PFSK-1 (cell line): ENCODE measurements around the gene LRRC26.

Experiments used
- FOXP2 ChIP-seq: optimal IDR thresholded peaks from 2 replicates; pipeline ENCODE3; 2011; ENCODE audit warnings: borderline replicate concordance, control low read depth, inconsistent platforms; ENCODE audit not compliant: insufficient read depth; ENCODE audit errors: extremely low read length, extremely low read depth
- POLR2AphosphoS5 ChIP-seq: IDR thresholded peaks from 2 replicates; pipeline ENCODE4 v1.6.1; 2012; ENCODE audit warnings: low read depth, mild to moderate bottlenecking, control low read depth, low read length, moderate library complexity
- SIN3A ChIP-seq: IDR thresholded peaks from 2 replicates; pipeline ENCODE4 v1.6.1; 2012; ENCODE audit warnings: mild to moderate bottlenecking, low read length, moderate library complexity, borderline replicate concordance; ENCODE audit not compliant: insufficient read depth
- TAF1 ChIP-seq: IDR thresholded peaks from 2 replicates; pipeline ENCODE4 v1.6.1; 2012; ENCODE audit warnings: low read length, control low read depth, borderline replicate concordance; ENCODE audit not compliant: insufficient read depth
- TF ChIP-seq, protein P1 (sequence below), 2 experiments: IDR thresholded peaks; 2 replicates each; pipeline versions ENCODE4 v1.6.1 to v1.8.0; 2011 to 2012; ENCODE audit warnings: low read depth in 2 of 2, low read length in 2 of 2, control low read depth in 1 of 2, inconsistent platforms in 1 of 2, mild to moderate bottlenecking in 1 of 2, moderate library complexity in 1 of 2; ENCODE audit not compliant: insufficient read depth in 1 of 2

Gene LRRC26

DNA sequence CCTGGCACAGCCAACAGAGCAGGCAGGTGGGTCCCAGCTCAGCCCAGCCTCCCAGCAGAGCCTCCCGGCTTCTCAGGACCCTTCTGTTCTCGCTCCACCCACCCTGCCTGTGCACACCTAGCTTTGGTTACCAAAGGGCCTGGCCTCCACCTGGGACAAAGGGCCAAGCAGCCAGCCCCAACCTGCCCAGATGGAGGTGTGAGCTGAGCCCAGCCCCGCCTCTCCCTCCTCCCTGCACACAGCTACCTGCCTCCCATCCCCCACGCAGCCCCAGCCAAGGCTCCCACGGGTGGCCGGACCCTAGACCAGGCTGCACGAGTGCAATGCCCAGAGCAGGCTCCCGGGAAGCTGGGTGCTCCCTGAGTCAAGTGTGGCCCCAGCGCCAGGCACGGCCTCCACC lies 25.1 kb upstream of the LRRC26 start:
- TF ChIP-seq POLR2AphosphoS5 (no peak), SIN3A (no peak), TAF1 (no peak), FOXP2 (no peak)
- TF ChIP-seq, protein P1, sequence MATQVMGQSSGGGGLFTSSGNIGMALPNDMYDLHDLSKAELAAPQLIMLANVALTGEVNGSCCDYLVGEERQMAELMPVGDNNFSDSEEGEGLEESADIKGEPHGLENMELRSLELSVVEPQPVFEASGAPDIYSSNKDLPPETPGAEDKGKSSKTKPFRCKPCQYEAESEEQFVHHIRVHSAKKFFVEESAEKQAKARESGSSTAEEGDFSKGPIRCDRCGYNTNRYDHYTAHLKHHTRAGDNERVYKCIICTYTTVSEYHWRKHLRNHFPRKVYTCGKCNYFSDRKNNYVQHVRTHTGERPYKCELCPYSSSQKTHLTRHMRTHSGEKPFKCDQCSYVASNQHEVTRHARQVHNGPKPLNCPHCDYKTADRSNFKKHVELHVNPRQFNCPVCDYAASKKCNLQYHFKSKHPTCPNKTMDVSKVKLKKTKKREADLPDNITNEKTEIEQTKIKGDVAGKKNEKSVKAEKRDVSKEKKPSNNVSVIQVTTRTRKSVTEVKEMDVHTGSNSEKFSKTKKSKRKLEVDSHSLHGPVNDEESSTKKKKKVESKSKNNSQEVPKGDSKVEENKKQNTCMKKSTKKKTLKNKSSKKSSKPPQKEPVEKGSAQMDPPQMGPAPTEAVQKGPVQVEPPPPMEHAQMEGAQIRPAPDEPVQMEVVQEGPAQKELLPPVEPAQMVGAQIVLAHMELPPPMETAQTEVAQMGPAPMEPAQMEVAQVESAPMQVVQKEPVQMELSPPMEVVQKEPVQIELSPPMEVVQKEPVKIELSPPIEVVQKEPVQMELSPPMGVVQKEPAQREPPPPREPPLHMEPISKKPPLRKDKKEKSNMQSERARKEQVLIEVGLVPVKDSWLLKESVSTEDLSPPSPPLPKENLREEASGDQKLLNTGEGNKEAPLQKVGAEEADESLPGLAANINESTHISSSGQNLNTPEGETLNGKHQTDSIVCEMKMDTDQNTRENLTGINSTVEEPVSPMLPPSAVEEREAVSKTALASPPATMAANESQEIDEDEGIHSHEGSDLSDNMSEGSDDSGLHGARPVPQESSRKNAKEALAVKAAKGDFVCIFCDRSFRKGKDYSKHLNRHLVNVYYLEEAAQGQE (IDR thresholded peaks at IDR 0.05; ENCODE audit: insufficient read depth in 1 of 2, low read depth in 2 of 2, low read length in 2 of 2), result no peak

DNA sequence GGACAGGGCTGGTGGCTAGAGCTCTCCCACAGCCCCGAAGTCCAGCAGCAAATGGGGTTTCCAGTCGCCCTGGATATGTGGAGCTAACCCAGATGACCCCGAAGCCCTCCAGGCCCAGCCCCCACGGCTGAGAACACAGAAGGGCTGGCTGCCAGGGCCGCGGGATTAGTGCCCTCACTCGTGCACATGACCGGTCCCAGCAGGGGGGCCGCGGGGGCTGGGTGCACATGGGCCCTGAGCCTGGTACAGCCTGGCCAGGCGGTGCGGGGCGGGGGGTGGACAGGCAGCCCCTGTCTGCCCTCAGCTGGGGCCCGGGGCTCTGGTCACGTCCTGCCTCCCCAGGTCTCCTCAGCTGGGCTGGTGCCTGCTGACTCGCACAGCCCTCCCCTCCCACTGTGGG lies 24.5 kb upstream of the LRRC26 start:
- TF ChIP-seq, protein P1 (IDR thresholded peaks at IDR 0.05; ENCODE audit: insufficient read depth in 1 of 2, low read depth in 2 of 2, low read length in 2 of 2), result no peak
- no peak for TF ChIP-seq SIN3A
- no peak for TF ChIP-seq TAF1
- no peak for TF ChIP-seq POLR2AphosphoS5
- no peak for TF ChIP-seq FOXP2

DNA sequence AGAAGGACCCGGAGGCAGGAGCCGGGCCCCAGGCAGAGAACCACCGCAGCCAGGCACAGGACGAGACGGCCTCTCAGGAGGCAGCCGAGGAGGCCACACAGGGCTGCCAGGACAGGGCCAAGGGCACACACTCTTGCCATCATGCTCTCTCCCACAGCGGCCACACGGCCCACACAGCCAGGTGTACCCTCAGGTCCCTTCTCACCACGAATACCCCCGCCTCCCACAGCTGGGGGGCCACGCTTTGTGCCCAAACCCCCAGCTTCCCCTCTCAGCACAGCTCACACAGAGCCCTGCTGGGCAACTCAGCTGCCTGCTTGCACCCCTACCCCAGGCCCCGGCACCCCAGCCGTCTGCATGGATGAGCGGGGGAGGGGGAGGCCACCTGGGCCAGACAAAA lies 23.9 kb upstream of the LRRC26 start:
- no peak for TF ChIP-seq SIN3A
- TF ChIP-seq POLR2AphosphoS5, result no peak
- no peak for TF ChIP-seq TAF1

GRCh38 chr9:137192859-137193258 lies 23.0 kb upstream of the LRRC26 start:
- TF ChIP-seq POLR2AphosphoS5 (no peak), SIN3A (no peak), FOXP2 (no peak), TAF1 (no peak)
- TF ChIP-seq, protein P1 (IDR thresholded peaks at IDR 0.05; ENCODE audit: insufficient read depth in 1 of 2, low read depth in 2 of 2, low read length in 2 of 2), result no peak

- no peak for TF ChIP-seq FOXP2
- TF ChIP-seq, protein P1 (IDR thresholded peaks at IDR 0.05; ENCODE audit: insufficient read depth in 1 of 2, low read depth in 2 of 2, low read length in 2 of 2), result no peak
- TF ChIP-seq SIN3A, result no peak
- no peak for TF ChIP-seq TAF1
- TF ChIP-seq POLR2AphosphoS5, result no peak
These were observed 22.6 kb upstream of the LRRC26 start for GRCh38 chr9:137192448-137192780.
